ENCODE data around the gene ELSPBP1. TPM values are rescaled to one million over a fixed set of nuclear protein-coding genes. Genes with fewer than 3 reads are reported as not detected.

Gene ELSPBP1
- total RNA-seq, 1 experiment from 2014 or later, result not detected

Other genes starting within 250 kb of the ELSPBP1 start
- 322 TPM for gene NOP53, start 249.1 kb upstream of the ELSPBP1 start, total RNA-seq (2021; ENCODE audit: unreplicated experiment)
- gene SELENOW, start 215.9 kb upstream of the ELSPBP1 start, total RNA-seq (2021; ENCODE audit: unreplicated experiment), result 181 TPM
- not detected for gene TPRX1, start 190.1 kb upstream of the ELSPBP1 start, total RNA-seq (2021; ENCODE audit: unreplicated experiment)
- gene CRX, start 172.7 kb upstream of the ELSPBP1 start, total RNA-seq (2021; ENCODE audit: unreplicated experiment), result not detected
- gene TPRX2, start 135.4 kb upstream of the ELSPBP1 start, total RNA-seq (2021; ENCODE audit: unreplicated experiment), result not detected
- 0.27 TPM for gene SULT2A1, start 108.3 kb upstream of the ELSPBP1 start, total RNA-seq (2021; ENCODE audit: unreplicated experiment)
- not detected for gene BSPH1, start 2.5 kb upstream of the ELSPBP1 start, total RNA-seq (2021; ENCODE audit: unreplicated experiment)
- not detected for gene CABP5, start 49.4 kb downstream of the ELSPBP1 start, total RNA-seq (2021; ENCODE audit: unreplicated experiment)
- gene PLA2G4C, start 116.2 kb downstream of the ELSPBP1 start, total RNA-seq (2021; ENCODE audit: unreplicated experiment), result 1.7 TPM
- 122 TPM for gene LIG1, start 175.7 kb downstream of the ELSPBP1 start, total RNA-seq (2021; ENCODE audit: unreplicated experiment)
- gene ZSWIM9, start 176.0 kb downstream of the ELSPBP1 start, total RNA-seq (2021; ENCODE audit: unreplicated experiment), result 10.2 TPM

All from HCT116 (cell line).